Measurements from ENCODE around the gene ITGB3. TPM values are rescaled to one million over a fixed set of nuclear protein-coding genes. Genes with fewer than 3 reads are reported as not detected.

The ITGB3 gene
- total RNA-seq, 2 experiments from 2014 or later: not detected

DNA sequence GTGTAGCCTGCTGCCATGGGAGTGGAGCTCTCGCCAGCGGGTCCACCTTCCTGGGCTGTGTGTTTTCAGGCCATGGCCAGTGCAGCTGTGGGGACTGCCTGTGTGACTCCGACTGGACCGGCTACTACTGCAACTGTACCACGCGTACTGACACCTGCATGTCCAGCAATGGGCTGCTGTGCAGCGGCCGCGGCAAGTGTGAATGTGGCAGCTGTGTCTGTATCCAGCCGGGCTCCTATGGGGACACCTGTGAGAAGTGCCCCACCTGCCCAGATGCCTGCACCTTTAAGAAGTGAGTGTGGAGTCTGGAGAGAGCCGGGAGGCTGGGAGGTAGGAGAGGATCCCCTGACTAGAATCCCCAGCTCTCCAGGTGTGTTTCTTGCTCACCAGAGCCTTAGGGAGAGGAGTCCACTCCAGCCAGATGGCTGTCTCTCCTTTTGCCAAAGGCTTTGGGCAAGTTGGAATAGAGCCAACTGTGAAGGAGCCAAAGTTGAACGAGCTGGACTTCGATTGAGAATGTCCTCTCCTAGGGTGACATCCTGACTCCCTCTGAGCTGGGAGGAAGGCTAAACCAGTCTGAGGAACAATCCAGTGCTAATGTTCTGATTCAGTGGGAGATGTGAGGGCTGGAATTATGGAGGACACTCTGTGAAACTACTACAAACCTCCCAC is 45.7 kb downstream of the ITGB3 start:
- CTCF ChIA-PET: interaction anchor here (2.4 kb wide), 1 partner anchor 16 kb away, joined by 12 read pairs; no protein-coding TSS in a partner anchor

DNA sequence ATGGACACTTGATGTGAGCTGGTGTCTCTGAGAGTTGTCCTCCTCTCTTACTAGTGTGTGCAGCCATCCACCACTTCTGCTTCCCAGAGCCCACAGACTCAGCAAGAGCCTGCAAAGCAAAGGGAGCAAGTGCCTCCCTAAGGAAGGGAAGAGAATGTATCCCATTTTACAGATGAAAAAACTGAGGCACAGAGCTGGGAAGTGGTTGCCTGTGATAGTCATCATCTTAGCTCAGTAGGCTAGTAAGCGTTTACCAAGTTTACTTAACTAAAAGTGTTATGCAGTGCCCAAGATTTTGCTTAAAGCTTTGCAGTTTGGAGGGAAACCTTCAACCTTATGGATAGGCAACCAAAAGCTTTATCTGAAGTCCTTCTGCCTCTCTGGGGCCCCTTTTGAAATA is 47.1 kb downstream of the ITGB3 start:
- ChIA-PET POLR2A (interaction anchor here (1.0 kb wide), 1 partner anchor 14 kb away, joined by 3 read pairs; no protein-coding TSS in a partner anchor), CTCF (interaction anchor here (1.5 to 2.4 kb wide), 2 partner anchors 12 to 14 kb away, joined by 3 to 12 read pairs; no protein-coding TSS in a partner anchor)
- DNase-seq: no peak
- no peak overlapping the region for H3K27ac Mint-ChIP-seq
- intact Hi-C loops (cut with micrococcal nuclease): no loop called here
- peaks cover 2% of the 10 kb centered on the region for H3K27me3 Mint-ChIP-seq
- no peak overlapping the region for H3K4me3 Mint-ChIP-seq
- no peaks in the 10 kb centered on the region for H3K36me3 Mint-ChIP-seq
- H3K4me1 Mint-ChIP-seq (ENCODE audit: low read depth): peaks cover 25% of the 10 kb centered on the region
- H3K9me3 Mint-ChIP-seq: peaks cover 11% of the 10 kb centered on the region

More for the DNA sequence above, 45.7 kb downstream of the ITGB3 start:
- Mint-ChIP-seq H3K9me3 (peaks cover 11% of the 10 kb centered on the region), H3K4me1 (ENCODE audit: low read depth) (peaks cover 17% of the 10 kb centered on the region), H3K27ac (no peak overlapping the region), H3K36me3 (no peaks in the 10 kb centered on the region), H3K27me3 (peaks cover 2% of the 10 kb centered on the region), H3K4me3 (no peak overlapping the region)
- POLR2A ChIA-PET: interaction anchor here (1.0 kb wide), 1 partner anchor 13 kb away, joined by 3 read pairs; no protein-coding TSS in a partner anchor
- intact Hi-C loops (cut with micrococcal nuclease): no loop called here
- no peak for DNase-seq

DNA sequence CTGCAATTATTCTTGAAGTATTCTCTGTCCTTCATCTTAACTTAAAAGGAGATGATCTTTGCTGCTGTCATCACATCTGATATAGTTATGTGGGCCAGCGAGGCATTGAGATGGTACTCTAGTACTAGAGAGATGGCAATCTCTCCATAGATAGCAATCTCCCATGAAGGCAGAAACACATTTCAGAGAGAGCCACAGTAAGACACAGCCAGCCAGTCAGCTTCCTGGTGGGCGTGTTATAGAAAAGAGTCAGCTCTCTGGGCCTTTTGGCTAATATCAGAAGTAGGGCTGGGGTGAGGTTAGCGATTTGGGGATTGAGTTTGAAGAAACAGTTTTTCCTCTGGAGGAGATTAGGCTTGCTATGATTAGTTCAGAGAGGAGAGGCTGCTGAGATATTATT is 47.5 kb downstream of the ITGB3 start:
- Mint-ChIP-seq H3K27me3 (peaks cover 2% of the 10 kb centered on the region), H3K27ac (no peak overlapping the region), H3K4me1 (ENCODE audit: low read depth) (peaks cover 26% of the 10 kb centered on the region), H3K9me3 (peaks cover 11% of the 10 kb centered on the region), H3K36me3 (no peaks in the 10 kb centered on the region), H3K4me3 (no peak overlapping the region)
- ChIA-PET CTCF (interaction anchor here (1.5 to 2.4 kb wide), 2 partner anchors 11 to 14 kb away, joined by 3 to 12 read pairs; no protein-coding TSS in a partner anchor), POLR2A (no interaction called here)
- intact Hi-C loops (cut with micrococcal nuclease): no loop called here
- DNase-seq: peak; percentile 53

DNA sequence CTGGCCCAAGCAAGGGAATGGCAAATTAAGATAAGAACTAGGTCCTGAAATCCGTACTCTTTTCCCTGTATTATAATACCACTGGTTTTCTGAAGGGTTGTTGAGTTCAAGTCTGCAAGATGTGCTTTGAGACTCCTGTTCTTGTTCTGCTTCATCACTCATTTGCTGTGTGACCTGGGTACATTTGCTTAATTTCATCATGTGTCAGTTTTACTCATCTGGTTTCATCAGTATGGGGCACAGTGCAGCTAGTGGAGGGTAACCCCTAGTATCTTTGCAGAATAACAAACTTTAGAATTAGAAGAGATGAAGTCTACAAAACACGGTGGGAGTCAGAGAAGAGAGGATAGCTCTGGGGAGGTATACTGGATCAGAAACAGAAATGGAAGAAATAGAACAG is 48.2 kb downstream of the ITGB3 start:
- POLR2A ChIA-PET: no interaction called here
- no peak overlapping the region for H3K4me3 Mint-ChIP-seq
- intact Hi-C loops (cut with micrococcal nuclease): no loop called here
- H3K27me3 Mint-ChIP-seq: no peaks in the 10 kb centered on the region
- no peaks in the 10 kb centered on the region for H3K36me3 Mint-ChIP-seq
- peaks cover 11% of the 10 kb centered on the region for H3K9me3 Mint-ChIP-seq
- CTCF ChIA-PET: interaction anchor here (1.0 kb wide), 1 partner anchor 13 kb away, joined by 3 read pairs; no protein-coding TSS in a partner anchor
- H3K27ac Mint-ChIP-seq: no peak overlapping the region
- no peak for DNase-seq
- H3K4me1 Mint-ChIP-seq (ENCODE audit: low read depth): peaks cover 27% of the 10 kb centered on the region

DNA sequence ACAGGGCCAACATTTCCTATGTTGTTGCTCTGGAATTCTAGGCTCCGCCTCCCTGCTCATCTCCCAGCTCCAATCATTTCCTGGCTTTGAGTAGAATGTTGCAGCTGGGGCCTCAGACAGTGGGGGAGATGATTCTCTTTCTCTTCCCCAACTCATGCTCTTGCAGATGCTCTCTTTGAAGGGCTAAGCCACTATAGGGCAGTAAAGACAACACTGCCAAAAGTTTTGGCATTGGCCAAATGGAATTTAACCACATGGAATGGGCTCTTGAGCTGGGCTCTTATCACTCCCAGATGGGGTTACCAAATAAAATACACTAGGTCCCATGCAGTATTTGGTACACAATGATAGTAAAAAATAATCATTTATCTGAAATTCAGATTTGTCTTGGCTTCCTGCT is 50.6 kb downstream of the ITGB3 start:
- peaks cover 11% of the 10 kb centered on the region for H3K9me3 Mint-ChIP-seq
- ChIA-PET CTCF (no interaction called here), POLR2A (no interaction called here)
- no peaks in the 10 kb centered on the region for H3K36me3 Mint-ChIP-seq
- H3K27me3 Mint-ChIP-seq: no peaks in the 10 kb centered on the region
- no peak overlapping the region for H3K4me3 Mint-ChIP-seq
- DNase-seq: no peak
- no peak overlapping the region for H3K27ac Mint-ChIP-seq
- intact Hi-C loops (cut with micrococcal nuclease): no loop called here
- H3K4me1 Mint-ChIP-seq (ENCODE audit: low read depth): peaks cover 27% of the 10 kb centered on the region

DNA sequence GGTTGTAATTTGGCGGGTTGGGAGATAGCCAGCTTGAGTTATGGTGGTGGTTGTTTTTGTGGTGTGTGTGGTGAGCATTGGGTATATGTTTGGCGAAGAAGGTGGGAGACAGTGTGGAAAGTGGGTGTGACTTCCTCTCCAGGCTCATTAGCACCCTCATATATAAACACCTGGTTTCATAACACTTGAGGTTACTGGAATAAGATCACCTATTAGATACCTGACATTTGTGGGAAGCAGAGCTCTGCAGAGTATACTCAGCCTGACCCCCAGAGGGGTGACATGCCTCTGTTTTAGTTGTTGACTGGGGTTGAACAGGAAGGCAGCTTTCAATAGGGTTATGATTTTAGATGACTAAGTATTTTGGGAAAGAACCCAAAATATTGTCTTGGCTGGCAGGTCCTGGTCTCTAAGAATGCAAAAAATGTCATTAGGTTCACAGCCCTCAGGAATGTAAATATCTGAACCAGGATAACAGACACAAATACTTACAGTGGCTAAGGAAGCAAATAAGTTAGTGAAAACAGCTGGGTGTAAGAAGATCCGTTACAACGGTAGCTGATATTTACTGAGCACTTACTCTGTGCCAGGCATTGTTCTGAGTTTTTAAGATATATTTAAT is 51.8 kb downstream of the ITGB3 start:
- Mint-ChIP-seq H3K27me3 (no peaks in the 10 kb centered on the region), H3K27ac (no peak overlapping the region), H3K4me1 (ENCODE audit: low read depth) (peaks cover 24% of the 10 kb centered on the region), H3K9me3 (peaks cover 11% of the 10 kb centered on the region), H3K36me3 (no peaks in the 10 kb centered on the region), H3K4me3 (no peak overlapping the region)
- intact Hi-C loops (cut with micrococcal nuclease): no loop called here
- POLR2A ChIA-PET: no interaction called here
- CTCF ChIA-PET: no interaction called here
- DNase-seq: peak; percentile 13

DNA sequence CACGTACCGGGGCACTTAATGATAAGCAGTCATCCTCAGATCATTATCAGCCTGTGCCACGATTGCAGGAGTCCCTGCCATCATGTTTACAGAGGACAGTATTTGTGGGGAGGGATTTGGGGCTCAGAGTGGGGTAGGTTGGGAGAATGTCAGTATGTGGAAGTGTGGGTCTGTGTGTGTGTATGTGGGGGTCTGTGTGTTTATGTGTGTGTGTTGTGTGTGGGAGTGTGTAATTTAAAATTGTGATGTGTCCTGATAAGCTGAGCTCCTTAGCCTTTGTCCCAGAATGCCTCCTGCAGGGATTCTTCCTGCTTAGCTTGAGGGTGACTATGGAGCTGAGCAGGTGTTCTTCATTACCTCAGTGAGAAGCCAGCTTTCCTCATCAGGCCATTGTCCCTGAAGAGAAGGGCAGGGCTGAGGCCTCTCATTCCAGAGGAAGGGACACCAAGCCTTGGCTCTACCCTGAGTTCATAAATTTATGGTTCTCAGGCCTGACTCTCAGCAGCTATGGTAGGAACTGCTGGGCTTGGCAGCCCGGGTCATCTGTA is 56.6 kb downstream of the ITGB3 start:
- Mint-ChIP-seq H3K27ac (no peak overlapping the region), H3K4me1 (ENCODE audit: low read depth) (peaks cover 6% of the 10 kb centered on the region), H3K4me3 (no peak overlapping the region), H3K36me3 (no peaks in the 10 kb centered on the region), H3K9me3 (no peaks in the 10 kb centered on the region), H3K27me3 (no peaks in the 10 kb centered on the region)
- CTCF ChIA-PET: interaction anchor here (2.2 kb wide), 1 partner anchor 14 kb away, joined by 6 read pairs; the partner anchor contains the start of gene EFCAB13
- intact Hi-C loops (cut with micrococcal nuclease): no loop called here
- DNase-seq: no peak
- POLR2A ChIA-PET: no interaction called here

DNA sequence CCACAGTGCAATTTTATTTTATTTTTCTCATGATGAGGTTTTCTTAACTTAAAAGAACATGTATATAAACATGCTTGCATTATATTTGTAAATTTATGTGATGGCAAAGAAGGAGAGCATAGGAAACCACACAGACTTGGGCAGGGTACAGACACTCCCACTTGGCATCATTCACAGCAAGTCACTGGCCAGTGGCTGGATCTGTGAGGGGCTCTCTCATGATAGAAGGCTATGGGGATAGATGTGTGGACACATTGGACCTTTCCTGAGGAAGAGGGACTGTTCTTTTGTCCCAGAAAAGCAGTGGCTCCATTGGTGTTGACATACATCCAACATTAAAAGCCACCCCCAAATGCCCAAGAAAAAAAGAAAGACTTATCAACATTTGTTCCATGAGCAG is 57.8 kb downstream of the ITGB3 start:
- no peak for DNase-seq
- Mint-ChIP-seq H3K4me3 (no peak overlapping the region), H3K27me3 (no peaks in the 10 kb centered on the region), H3K4me1 (ENCODE audit: low read depth) (no peaks in the 10 kb centered on the region), H3K9me3 (no peaks in the 10 kb centered on the region), H3K27ac (no peak overlapping the region), H3K36me3 (no peaks in the 10 kb centered on the region)
- ChIA-PET POLR2A (no interaction called here), CTCF (interaction anchor here (1.0 to 6.7 kb wide), 3 partner anchors 13 to 106 kb away, joined by 3 to 74 read pairs (median 6); partner anchors contain the start of gene EFCAB13)
- intact Hi-C loops (cut with micrococcal nuclease): no loop called here

DNA sequence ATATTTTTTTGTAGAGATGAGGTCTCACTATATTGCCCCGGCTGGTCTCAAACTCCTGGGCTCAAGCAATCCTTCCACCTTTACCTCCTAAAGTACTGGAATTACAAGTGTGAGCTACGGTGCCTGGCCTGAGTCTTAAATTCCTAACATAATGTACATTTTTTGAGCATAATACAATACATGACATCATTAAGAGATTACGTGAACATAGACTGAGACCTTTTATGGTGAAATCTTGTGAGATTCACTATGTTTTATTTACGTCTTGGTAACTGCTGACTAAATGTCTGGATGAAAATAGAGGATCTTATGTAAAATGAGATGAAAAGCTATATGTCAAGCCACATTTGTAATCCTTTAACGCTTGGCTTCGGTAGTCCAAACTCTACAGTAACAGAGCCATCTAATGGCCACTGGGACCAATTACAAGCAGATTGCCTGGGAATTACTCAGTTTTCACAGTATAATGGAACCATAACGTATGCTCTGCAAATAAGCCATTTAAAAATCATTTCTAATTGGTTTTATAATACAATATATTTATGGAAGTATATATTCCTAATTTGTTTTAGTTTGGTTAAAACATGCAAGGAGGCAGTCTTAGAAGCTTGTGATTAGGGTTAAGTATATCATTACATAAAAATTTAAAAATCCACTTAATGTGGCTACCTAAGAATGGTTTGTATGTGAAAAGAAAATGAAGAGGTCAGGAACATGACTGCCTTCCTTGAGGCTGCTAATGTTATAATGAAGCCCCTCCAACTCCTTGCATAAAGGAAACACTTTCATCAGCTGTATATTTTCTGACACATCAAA is 62.0 kb downstream of the ITGB3 start:
- peak; percentile 40 for DNase-seq
- intact Hi-C loops (cut with micrococcal nuclease): loop anchor here (1.0 to 5.0 kb wide), 4 partner anchors 9 to 373 kb away; no protein-coding TSS in a partner anchor
- no peak overlapping the region for H3K4me3 Mint-ChIP-seq
- H3K27ac Mint-ChIP-seq: no peak overlapping the region
- H3K36me3 Mint-ChIP-seq: no peaks in the 10 kb centered on the region
- no peaks in the 10 kb centered on the region for H3K27me3 Mint-ChIP-seq
- ChIA-PET CTCF (interaction anchor here (0.6 to 6.7 kb wide), 24 partner anchors 9 to 278 kb away, joined by 3 to 74 read pairs (median 4); partner anchors contain the start of gene ITGB3), POLR2A (no interaction called here)
- H3K9me3 Mint-ChIP-seq: no peaks in the 10 kb centered on the region
- H3K4me1 Mint-ChIP-seq (ENCODE audit: low read depth): no peaks in the 10 kb centered on the region

DNA sequence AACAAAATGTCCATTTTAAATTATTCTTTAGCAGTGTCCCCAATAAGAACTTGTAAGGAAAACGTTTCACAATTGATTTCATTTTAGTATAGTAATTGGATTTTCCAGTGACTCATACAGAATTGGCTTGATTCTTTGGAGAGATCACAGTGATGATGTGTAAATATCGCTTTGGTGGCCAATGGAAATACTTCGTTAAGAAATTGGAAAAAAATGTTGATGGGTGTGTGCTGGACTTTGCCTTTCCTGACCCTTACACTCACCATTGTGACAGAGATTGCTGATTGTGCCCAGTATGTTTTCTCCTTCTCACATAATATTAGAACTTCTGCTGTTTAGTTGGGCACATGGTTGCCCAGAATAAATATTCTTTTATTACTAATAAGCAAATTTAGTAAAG is 62.7 kb downstream of the ITGB3 start:
- Mint-ChIP-seq H3K27ac (no peak overlapping the region), H3K4me1 (ENCODE audit: low read depth) (no peaks in the 10 kb centered on the region), H3K4me3 (no peak overlapping the region), H3K9me3 (peaks cover 4% of the 10 kb centered on the region), H3K27me3 (no peaks in the 10 kb centered on the region), H3K36me3 (no peaks in the 10 kb centered on the region)
- intact Hi-C loops (cut with micrococcal nuclease): loop anchor here (5.0 kb wide), 1 partner anchor 314 kb away; no protein-coding TSS in a partner anchor
- no peak for DNase-seq
- CTCF ChIA-PET: interaction anchor here (0.8 to 6.7 kb wide), 13 partner anchors 10 to 128 kb away, joined by 3 to 74 read pairs (median 5); partner anchors contain the start of gene ITGB3
- POLR2A ChIA-PET: no interaction called here

DNA sequence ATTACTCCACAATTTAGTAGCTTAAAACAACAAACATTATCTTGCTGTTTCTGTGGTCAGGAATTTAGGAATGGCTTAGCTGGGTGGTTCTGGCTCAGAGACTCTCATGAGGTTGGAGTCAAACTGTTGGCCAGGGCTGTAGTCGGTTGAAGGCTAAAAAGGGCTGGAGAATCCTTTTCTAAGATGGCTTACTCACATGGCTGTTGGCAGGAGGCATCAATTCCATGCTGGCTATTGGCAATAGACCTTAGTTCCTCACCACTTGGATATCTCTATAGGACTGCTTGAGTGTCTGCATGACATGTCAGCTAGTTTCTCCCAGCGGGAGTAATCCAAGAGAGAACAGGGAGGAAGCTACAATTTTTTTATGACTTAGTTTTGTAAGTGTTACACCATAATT is 63.5 kb downstream of the ITGB3 start:
- H3K27me3 Mint-ChIP-seq: no peaks in the 10 kb centered on the region
- intact Hi-C loops (cut with micrococcal nuclease): loop anchor here (5.0 kb wide), 1 partner anchor 315 kb away; no protein-coding TSS in a partner anchor
- no peaks in the 10 kb centered on the region for H3K36me3 Mint-ChIP-seq
- H3K4me1 Mint-ChIP-seq (ENCODE audit: low read depth): no peaks in the 10 kb centered on the region
- no peak for DNase-seq
- no peak overlapping the region for H3K27ac Mint-ChIP-seq
- ChIA-PET POLR2A (no interaction called here), CTCF (interaction anchor here (0.9 to 6.7 kb wide), 5 partner anchors 23 to 88 kb away, joined by 4 to 74 read pairs (median 5); partner anchors contain the start of gene ITGB3)
- H3K4me3 Mint-ChIP-seq: no peak overlapping the region
- H3K9me3 Mint-ChIP-seq: peaks cover 4% of the 10 kb centered on the region
